ENCODE data around the gene C5. TPM values are rescaled to one million over a fixed set of nuclear protein-coding genes. Genes with fewer than 3 reads are reported as not detected.
A peak's percentile ranks its signal among the peaks of the same experiment; 100 is the strongest.

The C5 gene
- total and polyA plus RNA-seq, 2 experiments from 2014 or later, result 0.31 TPM; not detected in 1

DNA sequence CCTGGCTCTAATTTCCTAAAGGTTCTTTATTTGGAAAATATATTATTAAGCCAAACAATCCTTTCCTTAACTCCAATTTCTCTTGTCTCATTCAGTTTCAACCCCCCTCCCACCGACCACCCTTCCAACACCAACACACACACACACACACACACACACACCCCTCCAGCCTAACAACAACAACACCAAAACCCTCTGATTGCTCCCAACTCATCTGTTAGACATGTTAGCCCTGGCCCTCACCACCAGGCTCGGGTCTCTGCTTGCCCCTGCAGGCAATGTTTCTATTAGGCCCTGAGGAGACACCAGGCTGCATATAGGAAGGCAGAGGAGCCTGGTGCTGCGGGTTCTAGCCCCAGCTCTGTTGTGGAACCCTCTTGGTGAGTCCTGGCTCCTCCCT, 105.1 kb downstream of the C5 start (continued):
- TF ChIP-seq, protein P1, sequence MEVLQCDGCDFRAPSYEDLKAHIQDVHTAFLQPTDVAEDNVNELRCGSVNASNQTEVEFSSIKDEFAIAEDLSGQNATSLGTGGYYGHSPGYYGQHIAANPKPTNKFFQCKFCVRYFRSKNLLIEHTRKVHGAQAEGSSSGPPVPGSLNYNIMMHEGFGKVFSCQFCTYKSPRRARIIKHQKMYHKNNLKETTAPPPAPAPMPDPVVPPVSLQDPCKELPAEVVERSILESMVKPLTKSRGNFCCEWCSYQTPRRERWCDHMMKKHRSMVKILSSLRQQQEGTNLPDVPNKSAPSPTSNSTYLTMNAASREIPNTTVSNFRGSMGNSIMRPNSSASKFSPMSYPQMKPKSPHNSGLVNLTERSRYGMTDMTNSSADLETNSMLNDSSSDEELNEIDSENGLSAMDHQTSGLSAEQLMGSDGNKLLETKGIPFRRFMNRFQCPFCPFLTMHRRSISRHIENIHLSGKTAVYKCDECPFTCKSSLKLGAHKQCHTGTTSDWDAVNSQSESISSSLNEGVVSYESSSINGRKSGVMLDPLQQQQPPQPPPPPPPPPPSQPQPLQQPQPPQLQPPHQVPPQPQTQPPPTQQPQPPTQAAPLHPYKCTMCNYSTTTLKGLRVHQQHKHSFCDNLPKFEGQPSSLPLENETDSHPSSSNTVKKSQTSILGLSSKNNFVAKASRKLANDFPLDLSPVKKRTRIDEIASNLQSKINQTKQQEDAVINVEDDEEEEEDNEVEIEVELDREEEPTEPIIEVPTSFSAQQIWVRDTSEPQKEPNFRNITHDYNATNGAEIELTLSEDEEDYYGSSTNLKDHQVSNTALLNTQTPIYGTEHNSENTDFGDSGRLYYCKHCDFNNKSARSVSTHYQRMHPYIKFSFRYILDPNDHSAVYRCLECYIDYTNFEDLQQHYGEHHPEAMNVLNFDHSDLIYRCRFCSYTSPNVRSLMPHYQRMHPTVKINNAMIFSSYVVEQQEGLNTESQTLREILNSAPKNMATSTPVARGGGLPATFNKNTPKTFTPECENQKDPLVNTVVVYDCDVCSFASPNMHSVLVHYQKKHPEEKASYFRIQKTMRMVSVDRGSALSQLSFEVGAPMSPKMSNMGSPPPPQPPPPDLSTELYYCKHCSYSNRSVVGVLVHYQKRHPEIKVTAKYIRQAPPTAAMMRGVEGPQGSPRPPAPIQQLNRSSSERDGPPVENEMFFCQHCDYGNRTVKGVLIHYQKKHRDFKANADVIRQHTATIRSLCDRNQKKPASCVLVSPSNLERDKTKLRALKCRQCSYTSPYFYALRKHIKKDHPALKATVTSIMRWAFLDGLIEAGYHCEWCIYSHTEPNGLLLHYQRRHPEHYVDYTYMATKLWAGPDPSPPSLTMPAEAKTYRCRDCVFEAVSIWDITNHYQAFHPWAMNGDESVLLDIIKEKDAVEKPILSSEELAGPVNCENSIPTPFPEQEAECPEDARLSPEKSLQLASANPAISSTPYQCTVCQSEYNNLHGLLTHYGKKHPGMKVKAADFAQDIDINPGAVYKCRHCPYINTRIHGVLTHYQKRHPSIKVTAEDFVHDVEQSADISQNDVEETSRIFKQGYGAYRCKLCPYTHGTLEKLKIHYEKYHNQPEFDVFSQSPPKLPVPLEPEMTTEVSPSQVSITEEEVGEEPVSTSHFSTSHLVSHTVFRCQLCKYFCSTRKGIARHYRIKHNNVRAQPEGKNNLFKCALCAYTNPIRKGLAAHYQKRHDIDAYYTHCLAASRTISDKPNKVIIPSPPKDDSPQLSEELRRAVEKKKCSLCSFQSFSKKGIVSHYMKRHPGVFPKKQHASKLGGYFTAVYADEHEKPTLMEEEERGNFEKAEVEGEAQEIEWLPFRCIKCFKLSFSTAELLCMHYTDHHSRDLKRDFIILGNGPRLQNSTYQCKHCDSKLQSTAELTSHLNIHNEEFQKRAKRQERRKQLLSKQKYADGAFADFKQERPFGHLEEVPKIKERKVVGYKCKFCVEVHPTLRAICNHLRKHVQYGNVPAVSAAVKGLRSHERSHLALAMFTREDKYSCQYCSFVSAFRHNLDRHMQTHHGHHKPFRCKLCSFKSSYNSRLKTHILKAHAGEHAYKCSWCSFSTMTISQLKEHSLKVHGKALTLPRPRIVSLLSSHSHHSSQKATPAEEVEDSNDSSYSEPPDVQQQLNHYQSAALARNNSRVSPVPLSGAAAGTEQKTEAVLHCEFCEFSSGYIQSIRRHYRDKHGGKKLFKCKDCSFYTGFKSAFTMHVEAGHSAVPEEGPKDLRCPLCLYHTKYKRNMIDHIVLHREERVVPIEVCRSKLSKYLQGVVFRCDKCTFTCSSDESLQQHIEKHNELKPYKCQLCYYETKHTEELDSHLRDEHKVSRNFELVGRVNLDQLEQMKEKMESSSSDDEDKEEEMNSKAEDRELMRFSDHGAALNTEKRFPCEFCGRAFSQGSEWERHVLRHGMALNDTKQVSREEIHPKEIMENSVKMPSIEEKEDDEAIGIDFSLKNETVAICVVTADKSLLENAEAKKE (CRISPR knock-in tag; IDR thresholded peaks at IDR 0.05), result no peak
- TF ChIP-seq ZNF331 (CRISPR knock-in tag; IDR thresholded peaks at IDR 0.05; ENCODE audit: low read depth), result no peak
- no peak for TF ChIP-seq JUNB (IDR thresholded peaks at IDR 0.05; ENCODE audit: unreplicated experiment)
- no peak for TF ChIP-seq CREB1 (CRISPR knock-in tag; IDR thresholded peaks at IDR 0.05; ENCODE audit: low read depth)
- TF ChIP-seq STAT1 (IDR thresholded peaks at IDR 0.05; ENCODE audit: unreplicated experiment), result no peak
- no peak for TF ChIP-seq NANOG (IDR thresholded peaks at IDR 0.05; ENCODE audit: borderline replicate concordance)

DNA sequence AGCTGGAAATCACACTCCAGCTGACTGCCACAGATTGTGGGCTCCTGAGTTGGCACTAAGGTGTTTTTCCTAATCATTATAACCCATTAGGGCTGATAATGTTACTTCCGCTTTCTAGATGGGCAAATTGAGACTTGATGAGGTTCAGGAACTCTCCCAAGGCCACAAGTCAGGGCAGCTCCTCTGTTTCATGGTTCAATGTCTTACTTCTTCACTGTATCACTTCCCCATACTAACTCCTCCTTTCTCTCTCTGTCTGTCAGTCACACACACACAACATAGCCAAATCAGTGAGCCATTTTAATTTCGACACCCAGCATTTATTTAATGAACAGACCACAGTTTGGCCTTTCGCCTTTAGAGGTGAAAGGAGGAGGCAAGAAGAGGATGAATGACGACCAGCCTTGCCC, 105.6 kb downstream of the C5 start:
- no peaks in the 10 kb centered on the region for H3K27me3 ChIP-seq (ENCODE audit: insufficient read depth)
- peak overlapping the region; percentile 34; the same call in 1 of the 2 replicates for H2AFZ ChIP-seq
- Mint-ChIP-seq H3K9me3 (no peaks in the 10 kb centered on the region), H3K36me3 (ENCODE audit: low read depth) (no peaks in the 10 kb centered on the region), H3K27ac (peak overlapping the region; percentile 8; the same call in 1 of the 2 replicates), H3K4me1 (peaks cover 30% of the 10 kb centered on the region), H3K27me3 (ENCODE audit: insufficient read depth, low read depth, poor library complexity) (peaks cover 8% of the 10 kb centered on the region), H3K4me3 (no peak overlapping the region)
- no peak for ATAC-seq
- H3K27ac ChIP-seq (ENCODE audit: low read depth), result no peak overlapping the region
- no peaks in the 10 kb centered on the region for H3K79me2 ChIP-seq (replicated peaks; ENCODE audit: insufficient read depth)
- H3K36me3 ChIP-seq (ENCODE audit: insufficient read depth), result no peaks in the 10 kb centered on the region
- H3K4me1 ChIP-seq (ENCODE audit: insufficient read depth), result peaks cover 30% of the 10 kb centered on the region
- H4K20me1 ChIP-seq (replicated peaks; ENCODE audit: insufficient read depth), result no peaks in the 10 kb centered on the region
- H3F3A ChIP-seq (replicated peaks; ENCODE audit: low read depth), result 0 out of 2 replicates have a peak, but pooled peaks cover 7% of the 10 kb centered on the region
- H3K9me2 ChIP-seq (ENCODE audit: insufficient read depth), result no peaks in the 10 kb centered on the region
- H3K4me2 ChIP-seq, result no peak overlapping the region
- no peak for DNase-seq (ENCODE audit: low spot score)
- H3K4me3 ChIP-seq, result no peak overlapping the region
- TF ChIP-seq STAT1 (IDR thresholded peaks at IDR 0.05; ENCODE audit: unreplicated experiment), result no peak
- no peak for TF ChIP-seq JUNB (IDR thresholded peaks at IDR 0.05; ENCODE audit: unreplicated experiment)
- TF ChIP-seq ZNF331 (CRISPR knock-in tag; IDR thresholded peaks at IDR 0.05; ENCODE audit: low read depth), result no peak
- no peak for TF ChIP-seq CREB1 (CRISPR knock-in tag; IDR thresholded peaks at IDR 0.05; ENCODE audit: low read depth)
- TF ChIP-seq EZH2 (IDR thresholded peaks at IDR 0.05; ENCODE audit: low read depth, unreplicated experiment), result no peak
- no peak for TF ChIP-seq NANOG (IDR thresholded peaks at IDR 0.05; ENCODE audit: borderline replicate concordance)
- no peak for TF ChIP-seq POLR2AphosphoS5 (IDR thresholded peaks at IDR 0.05; ENCODE audit: low read depth)
- TF ChIP-seq ZNF114 (CRISPR knock-in tag; IDR thresholded peaks at IDR 0.05), result no peak
- TF ChIP-seq, protein P1 (CRISPR knock-in tag; IDR thresholded peaks at IDR 0.05), result no peak

All from GM23338 (cell line).